ENCODE data around the gene CYP1A2.

The CYP1A2 gene

DNA sequence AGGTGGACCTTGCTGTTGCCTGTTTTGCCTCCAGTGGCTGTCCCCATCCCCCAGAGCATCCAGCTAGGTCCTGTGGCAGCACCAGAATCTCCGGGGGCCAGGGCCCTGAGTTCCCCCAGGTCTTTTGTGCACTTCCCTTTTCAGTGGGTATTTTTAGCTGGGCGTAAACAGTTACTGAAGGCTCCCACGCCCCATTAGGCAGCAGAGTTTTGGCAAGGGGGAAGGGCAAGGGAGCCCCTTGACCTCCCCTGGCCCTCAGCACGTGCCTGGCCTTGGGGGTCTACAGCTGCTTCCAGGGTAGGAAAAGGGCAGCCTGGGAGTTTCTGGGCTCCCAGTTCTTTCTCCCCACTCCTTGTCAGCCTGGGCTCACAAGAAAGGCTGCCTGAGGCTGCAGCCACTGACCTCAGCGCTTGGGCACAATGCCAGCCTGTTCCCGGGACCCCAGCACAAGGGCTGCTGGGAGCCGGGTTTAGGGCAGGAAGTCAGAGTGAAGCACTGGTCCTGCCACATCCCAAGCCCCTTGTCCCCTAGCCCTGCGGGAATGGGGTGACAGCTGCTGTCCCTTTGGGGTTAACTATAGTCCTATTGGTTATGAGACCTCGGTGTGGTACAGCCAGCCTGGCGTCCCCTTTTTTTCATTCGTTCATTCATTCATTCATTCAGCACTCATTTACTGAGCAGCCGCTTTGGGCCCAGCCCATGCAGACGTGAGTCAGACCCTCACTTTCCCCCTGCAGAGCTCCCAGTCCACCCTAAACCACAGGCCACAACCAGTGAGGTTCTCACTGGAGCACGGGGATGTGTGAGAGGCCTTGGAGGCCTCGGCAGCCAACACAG is 41.7 kb downstream of the CYP1A2 start:
- DNase-seq = peak; percentile 94

GRCh38 chr15:74791007-74791406 is 42.4 kb downstream of the CYP1A2 start:
- DNase-seq = no peak

- no peak for DNase-seq
Measured at GRCh38 chr15:74791667-74792066, 43.0 kb downstream of the CYP1A2 start.

DNA sequence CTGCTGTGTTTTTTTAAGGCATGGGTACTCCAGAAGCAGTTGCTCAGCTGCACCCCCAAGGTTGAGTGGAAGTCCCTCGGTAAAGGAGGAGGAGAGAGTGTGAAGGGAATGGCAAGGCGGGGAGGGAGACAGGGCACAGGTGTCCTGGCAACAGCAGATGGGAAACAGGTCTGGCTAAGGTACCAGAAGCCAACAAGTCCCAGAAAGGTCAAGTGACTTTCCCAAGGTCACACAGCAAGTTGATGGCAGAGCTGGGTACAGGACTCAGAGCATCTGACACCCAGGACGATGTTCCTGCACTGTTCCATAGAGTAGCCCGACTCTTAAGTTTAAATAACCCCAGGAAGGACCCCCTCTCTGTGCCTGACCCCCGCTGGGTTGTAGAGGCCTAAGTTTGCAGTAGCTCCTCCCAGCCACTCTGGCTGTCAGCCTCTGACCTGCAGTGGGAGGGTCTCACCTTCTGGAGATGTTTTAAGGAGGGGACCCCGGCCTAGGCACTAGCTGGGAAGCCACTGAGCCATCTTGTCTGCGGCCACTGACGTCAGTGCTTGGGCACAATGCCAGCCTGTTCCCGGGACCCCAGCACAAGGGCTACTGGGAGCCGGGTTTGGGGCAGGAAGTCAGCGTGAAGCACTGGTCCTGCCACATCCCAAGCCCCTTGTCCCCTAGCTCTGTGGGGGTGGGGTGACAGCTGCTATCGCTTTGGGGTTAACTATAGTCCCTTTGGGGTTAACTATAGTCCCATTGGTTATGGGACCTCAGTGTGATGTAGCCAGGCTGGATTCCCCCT is 43.8 kb downstream of the CYP1A2 start:
- DNase-seq = no peak

DNA sequence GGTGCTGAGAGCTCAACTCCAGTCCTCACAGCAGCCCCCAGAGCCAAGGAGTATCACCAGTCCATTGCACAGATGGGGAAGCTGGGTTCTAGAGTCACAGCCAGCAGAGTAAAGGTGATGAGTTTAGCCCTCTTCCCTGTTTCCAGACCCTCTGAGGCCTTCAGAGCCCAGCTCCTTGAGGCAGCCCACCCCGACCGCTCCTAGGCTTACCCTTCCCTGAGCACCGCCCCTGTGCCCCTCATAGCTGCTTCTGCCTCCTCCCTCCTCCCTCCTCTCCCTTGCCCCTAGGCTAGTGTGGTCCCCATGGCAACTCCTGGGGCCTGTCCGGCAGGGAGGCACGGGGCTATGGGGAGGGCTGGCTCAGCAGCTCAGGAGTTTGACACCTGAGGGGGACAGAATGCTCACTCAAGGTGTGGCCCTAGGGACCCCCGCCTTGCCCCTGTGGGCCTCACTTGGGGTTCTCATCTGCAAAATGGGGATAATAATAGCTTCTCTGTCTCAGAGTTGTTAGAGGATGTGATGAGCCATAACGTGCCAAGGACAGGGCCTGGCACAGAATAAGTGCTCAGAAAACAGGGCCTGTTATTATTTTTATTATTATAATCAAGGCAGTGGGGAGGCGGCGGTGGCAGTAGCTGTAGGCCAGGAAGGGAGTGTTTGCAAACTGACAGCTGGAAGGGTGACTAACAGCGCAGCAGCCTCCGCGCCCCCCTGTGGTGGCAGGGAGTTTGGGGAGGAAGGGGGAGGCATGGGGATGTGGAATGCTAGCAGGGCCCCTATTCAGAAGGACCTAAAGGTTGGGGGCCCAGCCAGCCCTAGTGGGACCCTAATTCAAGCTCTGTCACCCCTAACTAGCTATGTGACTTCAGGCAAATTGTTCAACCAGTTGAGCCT is 44.7 kb downstream of the CYP1A2 start:
- no peak for DNase-seq

DNA sequence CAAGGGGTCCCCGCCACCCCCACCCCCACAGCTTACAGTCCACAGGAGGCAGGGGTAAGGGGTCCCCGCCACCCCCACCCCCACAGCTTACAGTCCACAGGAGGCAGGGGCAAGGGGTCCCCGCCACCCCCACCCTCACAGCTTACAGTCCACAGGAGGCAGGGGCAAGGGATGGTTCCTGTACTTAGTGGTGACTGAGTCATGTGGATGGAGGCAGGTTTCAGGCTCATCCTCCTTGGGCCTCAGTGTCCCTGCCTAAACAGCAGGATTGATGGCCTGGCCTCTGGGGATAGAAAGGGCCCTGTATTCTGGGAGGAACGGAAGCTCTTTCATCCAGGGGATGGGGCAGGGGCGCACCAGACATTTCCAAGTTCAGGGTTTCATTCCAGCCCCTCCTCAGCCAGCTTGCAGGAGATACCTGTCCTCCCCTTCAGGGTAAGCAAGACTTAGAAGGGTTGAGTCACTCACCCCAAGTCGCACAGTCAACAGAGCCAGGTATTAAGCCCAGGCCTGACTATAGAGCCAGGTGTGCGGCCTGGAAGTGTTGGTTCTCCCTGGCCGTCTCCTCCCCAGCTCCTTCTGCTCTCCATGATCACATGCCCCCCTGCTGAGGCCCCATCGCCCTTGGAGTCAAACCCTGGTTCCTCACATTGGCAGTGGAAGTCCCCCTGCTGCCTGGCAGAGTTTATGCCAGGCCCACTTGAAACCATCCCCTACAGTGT is 45.8 kb downstream of the CYP1A2 start:
- DNase-seq = no peak

DNA sequence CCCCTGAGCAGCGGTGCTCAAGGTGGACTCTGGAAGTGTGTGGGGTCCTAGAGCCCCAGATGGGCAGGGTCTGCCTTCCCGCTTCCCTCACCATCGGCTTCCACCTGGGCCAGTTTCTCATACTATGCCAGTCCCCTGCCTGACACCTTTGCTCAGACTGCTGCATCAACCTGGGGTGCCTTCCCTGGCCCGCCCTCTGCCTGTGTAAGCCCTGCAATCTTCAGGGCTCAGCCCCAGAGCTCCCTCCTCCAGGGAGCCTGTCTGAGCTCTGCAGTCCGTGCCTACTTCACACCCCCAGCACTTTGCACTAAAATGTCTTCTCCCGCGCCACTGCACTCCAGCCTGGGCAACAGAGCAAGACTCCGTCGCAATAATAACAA is 46.3 kb downstream of the CYP1A2 start:
- no peak for DNase-seq

DNA sequence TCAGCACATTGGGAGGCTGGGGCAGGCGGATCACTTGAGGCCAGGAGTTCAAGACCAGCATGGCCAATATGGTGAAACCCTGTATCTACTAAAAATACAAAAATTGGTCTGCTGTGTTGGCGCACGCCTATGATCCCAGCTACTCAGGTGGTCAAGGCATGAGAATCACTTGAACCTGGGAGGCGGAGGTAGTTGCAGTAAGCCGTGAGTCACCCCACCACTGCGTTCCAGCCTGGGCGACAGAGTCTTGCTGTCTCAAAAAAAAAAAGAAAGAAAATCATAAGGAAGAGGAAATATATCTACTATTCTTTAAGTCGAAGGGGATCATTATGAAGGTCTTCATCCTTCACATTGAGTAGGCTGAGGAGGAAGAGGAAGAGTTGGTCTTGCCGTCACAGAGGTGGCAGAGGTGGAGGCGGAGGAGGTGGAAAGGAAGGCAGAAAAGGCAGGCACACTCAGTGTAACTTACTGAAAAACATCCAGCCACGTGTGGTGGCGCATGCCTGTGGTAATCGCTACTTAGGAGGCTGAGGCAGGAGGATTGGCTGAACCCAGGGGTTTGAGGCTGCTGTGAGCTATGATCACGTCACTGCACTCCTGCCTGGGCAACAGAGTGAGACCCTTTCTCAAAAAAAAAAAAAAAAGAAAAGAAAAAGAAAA is 47.5 kb downstream of the CYP1A2 start:
- DNase-seq = no peak

DNA sequence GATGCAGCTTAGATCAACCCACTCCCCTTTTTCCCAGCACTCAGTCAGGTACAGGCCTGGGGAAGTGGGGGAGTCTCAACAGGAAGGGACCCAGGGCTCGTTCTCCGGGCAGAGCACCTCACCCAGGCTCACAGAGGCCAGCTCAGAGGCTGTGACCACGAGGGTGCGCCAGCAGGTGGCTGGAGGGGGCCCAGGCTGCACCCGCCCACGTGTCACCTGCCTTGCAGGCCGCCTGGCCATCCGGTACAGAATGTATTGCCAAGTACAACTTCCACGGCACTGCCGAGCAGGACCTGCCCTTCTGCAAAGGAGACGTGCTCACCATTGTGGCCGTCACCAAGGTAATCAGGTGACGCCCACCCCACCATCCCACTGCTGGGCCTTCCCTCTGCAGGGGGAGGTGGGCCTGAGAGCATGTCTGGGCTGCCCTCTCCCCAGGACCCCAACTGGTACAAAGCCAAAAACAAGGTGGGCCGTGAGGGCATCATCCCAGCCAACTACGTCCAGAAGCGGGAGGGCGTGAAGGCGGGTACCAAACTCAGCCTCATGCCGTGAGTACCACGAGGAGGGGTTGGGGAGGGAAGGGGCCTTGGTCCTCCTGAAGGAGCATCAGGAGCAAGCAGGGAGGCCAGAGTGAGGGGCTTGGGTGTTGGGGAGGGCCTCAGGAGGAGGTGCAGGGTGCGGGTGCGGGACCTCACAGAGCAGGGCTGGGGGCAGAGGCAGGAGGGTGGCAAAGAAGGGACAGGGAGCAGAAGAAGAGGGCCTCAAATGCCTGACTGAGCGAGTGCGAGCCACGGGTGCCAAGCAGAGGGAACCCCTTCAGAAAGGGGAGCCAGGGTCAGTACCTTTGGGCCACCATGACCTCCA is 50.0 kb downstream of the CYP1A2 start:
- no peak for DNase-seq

- no peak for DNase-seq
Measured at GRCh38 chr15:74799255-74799855, 50.7 kb downstream of the CYP1A2 start.

- DNase-seq = peak; percentile 75
Measured at GRCh38 chr15:74799856-74800558, 51.4 kb downstream of the CYP1A2 start.

DNA sequence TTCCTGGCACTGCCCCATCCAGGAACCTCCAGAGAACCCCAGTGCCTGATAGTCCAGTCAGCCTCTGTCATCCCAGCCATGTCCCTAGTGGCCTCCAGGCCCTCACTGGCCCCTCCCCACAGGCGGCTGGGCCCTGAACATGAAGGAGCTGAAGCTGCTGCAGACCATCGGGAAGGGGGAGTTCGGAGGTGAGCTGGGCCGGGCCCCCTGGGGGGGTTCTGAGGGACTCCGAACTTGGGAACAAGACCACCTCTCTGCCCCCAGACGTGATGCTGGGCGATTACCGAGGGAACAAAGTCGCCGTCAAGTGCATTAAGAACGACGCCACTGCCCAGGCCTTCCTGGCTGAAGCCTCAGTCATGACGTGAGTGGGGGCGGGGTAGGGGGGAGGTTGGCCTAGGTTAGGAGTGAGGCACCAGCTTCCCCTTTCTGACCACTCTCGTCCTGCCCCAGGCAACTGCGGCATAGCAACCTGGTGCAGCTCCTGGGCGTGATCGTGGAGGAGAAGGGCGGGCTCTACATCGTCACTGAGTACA is 52.0 kb downstream of the CYP1A2 start:
- no peak for DNase-seq

- no peak for DNase-seq
Measured at GRCh38 chr15:74801311-74801997, 52.8 kb downstream of the CYP1A2 start.

DNA sequence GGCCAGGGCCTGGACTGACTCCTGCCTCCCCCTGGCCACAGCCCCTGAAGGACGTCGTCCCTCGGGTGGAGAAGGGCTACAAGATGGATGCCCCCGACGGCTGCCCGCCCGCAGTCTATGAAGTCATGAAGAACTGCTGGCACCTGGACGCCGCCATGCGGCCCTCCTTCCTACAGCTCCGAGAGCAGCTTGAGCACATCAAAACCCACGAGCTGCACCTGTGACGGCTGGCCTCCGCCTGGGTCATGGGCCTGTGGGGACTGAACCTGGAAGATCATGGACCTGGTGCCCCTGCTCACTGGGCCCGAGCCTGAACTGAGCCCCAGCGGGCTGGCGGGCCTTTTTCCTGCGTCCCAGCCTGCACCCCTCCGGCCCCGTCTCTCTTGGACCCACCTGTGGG is 53.6 kb downstream of the CYP1A2 start:
- no peak for DNase-seq

- DNase-seq = no peak
Measured at GRCh38 chr15:74802862-74803447, 54.3 kb downstream of the CYP1A2 start.

GRCh38 chr15:74804935-74805334 is 56.3 kb downstream of the CYP1A2 start:
- no peak for DNase-seq
